Breast epithelium (tissue), 3 donors: ENCODE results near the gene MC1R.
"Not testable (repeated sequence)": the region's sequence is repeated elsewhere in the genome, so short reads cannot be mapped to it uniquely, and the experiment has no call there.

Experiments
- POLR2A ChIP-seq: fragments of 450-650 bp; IDR thresholded peaks from one replicate; pipeline ENCODE4 v1.6.1; 2016; ENCODE audit warnings: antibody characterized with exemption, mild to moderate bottlenecking, moderate library complexity
- POLR2AphosphoS5 ChIP-seq, 3 donors: sonication (generic); formaldehyde crosslinking; IDR thresholded peaks; one replicate each; pipeline ENCODE4 v1.6.1; 2017; ENCODE audit warnings: antibody characterized with exemption in 3 of 3
- TF ChIP-seq, protein P1 (sequence below), 3 donors: fragments of 450-650 bp; IDR thresholded peaks; one replicate each; pipeline ENCODE4 v1.5.1; 2016 to 2017; ENCODE audit warnings: antibody characterized with exemption in 3 of 3, mild to moderate bottlenecking in 3 of 3, moderate library complexity in 3 of 3

DNA sequence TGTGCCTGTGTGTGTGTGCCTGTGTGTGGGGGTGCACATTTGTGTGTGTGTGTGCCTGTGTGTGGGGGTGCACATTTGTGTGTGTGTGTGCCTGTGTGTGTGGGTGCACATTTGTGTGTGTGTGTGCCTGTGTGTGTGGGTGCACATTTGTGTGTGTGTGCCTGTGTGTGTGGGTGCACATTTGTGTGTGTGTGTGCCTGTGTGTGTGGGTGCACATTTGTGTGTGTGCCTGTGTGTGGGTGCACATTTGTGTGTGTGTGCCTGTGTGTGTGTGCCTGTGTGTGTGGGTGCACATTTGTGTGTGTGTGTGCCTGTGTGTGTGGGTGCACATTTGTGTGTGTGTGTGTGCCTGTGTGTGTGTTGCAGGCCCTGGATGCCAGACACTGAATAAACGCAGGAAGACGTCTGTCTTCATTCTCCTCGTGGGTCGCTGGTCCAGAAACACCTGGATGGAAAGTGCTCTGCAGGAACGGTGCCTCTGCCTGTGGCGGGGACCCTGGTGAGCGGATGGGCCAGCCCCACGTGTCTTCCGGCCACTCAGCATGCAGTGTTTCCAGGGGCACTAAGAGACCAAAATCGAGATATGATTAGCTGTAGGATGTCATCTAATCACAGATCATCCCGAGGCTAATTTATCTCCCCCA lies 3.9 kb upstream of the MC1R start:
- TF ChIP-seq, protein P1, sequence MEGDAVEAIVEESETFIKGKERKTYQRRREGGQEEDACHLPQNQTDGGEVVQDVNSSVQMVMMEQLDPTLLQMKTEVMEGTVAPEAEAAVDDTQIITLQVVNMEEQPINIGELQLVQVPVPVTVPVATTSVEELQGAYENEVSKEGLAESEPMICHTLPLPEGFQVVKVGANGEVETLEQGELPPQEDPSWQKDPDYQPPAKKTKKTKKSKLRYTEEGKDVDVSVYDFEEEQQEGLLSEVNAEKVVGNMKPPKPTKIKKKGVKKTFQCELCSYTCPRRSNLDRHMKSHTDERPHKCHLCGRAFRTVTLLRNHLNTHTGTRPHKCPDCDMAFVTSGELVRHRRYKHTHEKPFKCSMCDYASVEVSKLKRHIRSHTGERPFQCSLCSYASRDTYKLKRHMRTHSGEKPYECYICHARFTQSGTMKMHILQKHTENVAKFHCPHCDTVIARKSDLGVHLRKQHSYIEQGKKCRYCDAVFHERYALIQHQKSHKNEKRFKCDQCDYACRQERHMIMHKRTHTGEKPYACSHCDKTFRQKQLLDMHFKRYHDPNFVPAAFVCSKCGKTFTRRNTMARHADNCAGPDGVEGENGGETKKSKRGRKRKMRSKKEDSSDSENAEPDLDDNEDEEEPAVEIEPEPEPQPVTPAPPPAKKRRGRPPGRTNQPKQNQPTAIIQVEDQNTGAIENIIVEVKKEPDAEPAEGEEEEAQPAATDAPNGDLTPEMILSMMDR (IDR thresholded peaks at IDR 0.05) = not testable (repeated sequence)
- not testable (repeated sequence) for TF ChIP-seq POLR2A; POLR2AphosphoS5 (IDR thresholded peaks at IDR 0.05)
